Nephron progenitor cell (in vitro differentiated cells): ENCODE data around the gene COL6A2.
"Not testable (repeated sequence)": the region's sequence is repeated elsewhere in the genome, so short reads cannot be mapped to it uniquely, and the experiment has no call there.

Source experiments
- DNase-seq: peaks from one replicate; pipeline ENCODE4 v3.0.0; 2021
- H3K27ac Mint-ChIP-seq: 2 replicates; pipeline ENCODE4 v1.8.0; 2021; ENCODE audit warnings: mild to moderate bottlenecking, moderate library complexity, mixed read lengths
- H3K27me3 Mint-ChIP-seq: 2 replicates; pipeline ENCODE4 v1.8.0; 2021; ENCODE audit warnings: mild to moderate bottlenecking, low read depth, mixed read lengths; ENCODE audit not compliant: poor library complexity
- H3K36me3 Mint-ChIP-seq: 2 replicates; pipeline ENCODE4 v1.8.0; 2021; ENCODE audit warnings: low read depth, mixed read lengths
- H3K4me1 Mint-ChIP-seq: 2 replicates; pipeline ENCODE4 v1.8.0; 2021; ENCODE audit warnings: mixed read lengths
- H3K4me3 Mint-ChIP-seq: 2 replicates; pipeline ENCODE4 v1.8.0; 2021; ENCODE audit warnings: mild to moderate bottlenecking, moderate library complexity, mixed read lengths
- H3K9me3 Mint-ChIP-seq: 2 replicates; pipeline ENCODE4 v1.8.0; 2021; ENCODE audit warnings: mild to moderate bottlenecking, moderate library complexity, mixed read lengths
- CTCF ChIP-seq: fragments of 200-600 bp; sonication (generic); IDR thresholded peaks from 2 replicates; pipeline ENCODE4 v1.5.0; 2021; ENCODE audit warnings: antibody characterized with exemption

COL6A2 gene

GRCh38 chr21:46145159-46145839 lies 47.4 kb downstream of the COL6A2 start:
- no peak overlapping the region for H3K4me3 Mint-ChIP-seq
- peaks cover 11% of the 10 kb centered on the region for H3K36me3 Mint-ChIP-seq
- no peak for TF ChIP-seq CTCF
- H3K9me3 Mint-ChIP-seq = peaks cover 12% of the 10 kb centered on the region
- H3K27ac Mint-ChIP-seq = no peak overlapping the region
- H3K4me1 Mint-ChIP-seq = peaks cover 43% of the 10 kb centered on the region
- no peak for DNase-seq
- H3K27me3 Mint-ChIP-seq = peaks cover 27% of the 10 kb centered on the region

GRCh38 chr21:46145840-46146691 lies 48.2 kb downstream of the COL6A2 start:
- H3K27ac Mint-ChIP-seq = peak overlapping the region; percentile 86
- peaks cover 36% of the 10 kb centered on the region for H3K4me1 Mint-ChIP-seq
- H3K27me3 Mint-ChIP-seq = peaks cover 23% of the 10 kb centered on the region
- peaks cover 11% of the 10 kb centered on the region for H3K36me3 Mint-ChIP-seq
- H3K4me3 Mint-ChIP-seq = no peak overlapping the region
- no peak for DNase-seq
- H3K9me3 Mint-ChIP-seq = peaks cover 10% of the 10 kb centered on the region
- no peak for TF ChIP-seq CTCF

- H3K27me3 Mint-ChIP-seq = peaks cover 17% of the 10 kb centered on the region
- DNase-seq = peak; percentile 13
Measured at GRCh38 chr21:46146856-46147255, 48.9 kb downstream of the COL6A2 start.

GRCh38 chr21:46147429-46147828 lies 49.5 kb downstream of the COL6A2 start:
- H3K27ac Mint-ChIP-seq = peak overlapping the region; percentile 45
- peak; percentile 30 for DNase-seq
- H3K9me3 Mint-ChIP-seq = not testable (repeated sequence)

More at GRCh38 chr21:46146856-46147255, 48.9 kb downstream of the COL6A2 start:
- peaks cover 32% of the 10 kb centered on the region for H3K4me1 Mint-ChIP-seq
- peaks cover 6% of the 10 kb centered on the region for H3K9me3 Mint-ChIP-seq
- peak overlapping the region; percentile 86 for H3K27ac Mint-ChIP-seq
- H3K36me3 Mint-ChIP-seq = peaks cover 6% of the 10 kb centered on the region
- TF ChIP-seq CTCF = no peak
- H3K4me3 Mint-ChIP-seq = no peak overlapping the region

GRCh38 chr21:46148106-46148505 lies 50.2 kb downstream of the COL6A2 start:
- Mint-ChIP-seq H3K4me3 (no peak overlapping the region), H3K9me3 (no peaks in the 10 kb centered on the region), H3K27me3 (peaks cover 6% of the 10 kb centered on the region), H3K4me1 (peaks cover 41% of the 10 kb centered on the region), H3K27ac (no peak overlapping the region), H3K36me3 (no peaks in the 10 kb centered on the region)
- DNase-seq = no peak
- TF ChIP-seq CTCF = no peak

More at GRCh38 chr21:46147429-46147828, 49.5 kb downstream of the COL6A2 start:
- Mint-ChIP-seq H3K27me3 (peaks cover 11% of the 10 kb centered on the region), H3K4me1 (peaks cover 37% of the 10 kb centered on the region)
- H3K4me3 Mint-ChIP-seq, H3K36me3 Mint-ChIP-seq: not testable (repeated sequence)

GRCh38 chr21:46149205-46149901 lies 51.4 kb downstream of the COL6A2 start:
- H3K27ac Mint-ChIP-seq = peak overlapping the region; percentile 64
- peak overlapping the region; percentile 15 for H3K4me3 Mint-ChIP-seq

More at GRCh38 chr21:46149205-46149901, 51.4 kb downstream of the COL6A2 start:
- no peak for TF ChIP-seq CTCF
- H3K27me3 Mint-ChIP-seq = peaks cover 6% of the 10 kb centered on the region
- DNase-seq = peak; percentile 1
- H3K9me3 Mint-ChIP-seq = no peaks in the 10 kb centered on the region
- H3K4me1 Mint-ChIP-seq = peaks cover 32% of the 10 kb centered on the region
- no peaks in the 10 kb centered on the region for H3K36me3 Mint-ChIP-seq
